Fibroblast of skin of back (primary cell): ENCODE data around the gene AGAP2.
A peak's percentile ranks its signal among the peaks of the same experiment; 100 is the strongest.

ENCODE experiments used
- DNase-seq: peaks from one replicate; pipeline ENCODE4 v3.0.0-alpha.2; 2013

AGAP2 gene

DNA sequence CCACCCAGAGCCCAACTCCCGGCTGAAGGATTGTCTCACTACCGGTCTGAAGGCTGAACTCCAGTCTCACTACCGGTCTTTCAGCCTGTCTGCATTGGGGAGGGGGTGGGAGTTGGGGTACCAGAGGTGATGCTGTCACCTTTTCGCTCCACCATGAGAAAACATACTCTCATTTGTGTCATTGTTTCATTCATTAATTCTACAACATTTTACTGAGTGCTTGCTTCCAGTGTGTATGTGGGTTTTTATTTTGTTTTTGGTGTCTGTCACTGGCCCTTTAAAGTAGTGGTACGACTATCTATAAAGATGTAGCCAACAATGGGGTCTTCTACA, 14.1 kb upstream of the AGAP2 start:
- no peak for DNase-seq

DNA sequence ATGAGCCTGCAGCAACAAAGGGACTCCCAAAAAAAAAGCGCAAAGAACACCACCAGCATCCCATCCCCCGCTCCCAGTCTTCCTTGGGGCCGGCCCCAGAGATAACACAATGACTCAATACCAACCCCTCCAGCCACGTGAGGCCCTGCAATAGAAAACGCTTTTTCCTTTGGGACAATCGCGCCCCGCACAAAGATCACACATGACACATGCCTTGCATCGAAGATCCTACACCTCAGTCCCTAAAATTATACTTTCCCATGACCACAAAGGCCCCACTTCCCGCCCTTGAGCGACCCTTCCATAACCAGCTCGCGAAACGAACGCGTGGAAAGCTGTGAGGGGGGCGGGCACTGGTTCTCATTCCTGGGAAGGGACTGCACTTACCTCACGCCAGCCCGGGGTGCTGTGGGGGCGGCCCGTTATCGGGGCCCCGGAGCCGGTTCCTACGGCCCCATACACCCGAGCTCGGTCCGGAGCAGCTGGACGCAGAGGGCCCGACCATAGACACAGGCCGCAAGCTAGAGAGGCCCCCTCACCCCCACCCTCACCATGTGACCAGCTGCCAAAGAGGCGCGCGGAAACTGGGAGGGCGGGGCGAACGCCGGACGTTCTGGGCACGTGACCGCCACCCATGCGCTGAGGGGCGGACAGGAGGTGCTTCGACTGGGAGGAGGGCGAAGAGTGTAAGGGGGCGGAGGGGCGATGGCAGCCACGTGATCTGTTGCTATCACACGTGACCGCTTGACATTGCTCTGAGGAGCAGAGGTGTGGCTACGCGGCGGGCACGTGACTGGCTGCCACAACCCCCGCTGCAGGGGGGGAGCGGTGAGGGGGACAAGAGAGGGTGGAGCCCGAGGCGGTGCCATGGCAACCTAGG, 13.5 kb upstream of the AGAP2 start, which contains the start of gene CDK4:
CDK4 (minus strand) TSS at position 523 of the 880 bp plus-strand sequence. CDS start 593 bp downstream, outside the sequence.
- DNase-seq, result peak; percentile 100

DNA sequence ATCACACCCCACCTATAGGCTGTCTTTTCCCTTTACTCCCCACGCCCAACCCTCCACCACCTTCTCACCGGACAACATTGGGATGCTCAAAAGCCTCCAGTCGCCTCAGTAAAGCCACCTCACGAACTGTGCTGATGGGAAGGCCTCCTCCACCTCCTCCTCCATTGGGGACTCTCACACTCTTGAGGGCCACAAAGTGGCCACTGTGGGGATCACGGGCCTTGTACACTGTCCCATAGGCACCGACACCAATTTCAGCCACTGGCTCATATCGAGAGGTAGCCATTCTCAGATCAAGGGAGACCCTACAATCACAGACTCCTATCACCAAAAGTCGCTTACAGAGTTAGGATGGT, 12.9 kb upstream of the AGAP2 start:
- no peak for DNase-seq

DNA sequence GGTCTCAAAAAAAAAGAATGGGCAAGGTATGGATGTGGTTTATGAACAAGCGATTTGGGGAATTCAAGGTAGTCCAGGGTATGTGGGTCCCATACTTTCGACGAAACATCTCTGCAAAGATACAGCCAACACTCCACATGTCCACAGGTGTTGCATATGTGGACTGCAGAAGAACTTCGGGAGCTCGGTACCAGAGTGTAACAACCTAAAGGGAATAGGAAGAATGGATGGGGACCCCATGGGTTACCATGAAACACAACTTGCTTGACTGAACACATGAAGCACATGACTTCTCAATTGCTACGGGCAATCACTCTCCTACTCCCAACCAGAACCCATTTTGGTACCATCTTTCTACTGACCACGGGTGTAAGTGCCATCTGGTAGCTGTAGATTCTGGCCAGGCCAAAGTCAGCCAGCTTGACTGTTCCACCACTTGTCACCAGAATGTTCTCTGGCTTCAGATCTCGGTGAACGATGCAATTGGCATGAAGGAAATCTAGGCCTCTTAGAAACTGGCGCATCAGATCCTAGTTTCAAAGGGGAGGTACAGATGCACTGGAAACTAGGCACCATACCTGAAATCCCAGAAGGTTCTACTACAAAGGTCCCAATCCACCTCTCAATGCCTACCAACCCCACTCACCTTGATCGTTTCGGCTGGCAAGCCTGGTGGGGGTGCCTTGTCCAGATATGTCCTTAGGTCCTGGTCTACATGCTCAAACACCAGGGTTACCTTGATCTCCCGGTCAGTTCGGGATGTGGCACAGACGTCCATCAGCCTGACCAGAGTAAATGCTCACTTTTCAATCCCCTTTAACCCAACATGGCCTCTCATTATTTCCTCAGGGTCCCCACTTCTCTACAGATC, 12.3 kb upstream of the AGAP2 start:
- no peak for DNase-seq

DNA sequence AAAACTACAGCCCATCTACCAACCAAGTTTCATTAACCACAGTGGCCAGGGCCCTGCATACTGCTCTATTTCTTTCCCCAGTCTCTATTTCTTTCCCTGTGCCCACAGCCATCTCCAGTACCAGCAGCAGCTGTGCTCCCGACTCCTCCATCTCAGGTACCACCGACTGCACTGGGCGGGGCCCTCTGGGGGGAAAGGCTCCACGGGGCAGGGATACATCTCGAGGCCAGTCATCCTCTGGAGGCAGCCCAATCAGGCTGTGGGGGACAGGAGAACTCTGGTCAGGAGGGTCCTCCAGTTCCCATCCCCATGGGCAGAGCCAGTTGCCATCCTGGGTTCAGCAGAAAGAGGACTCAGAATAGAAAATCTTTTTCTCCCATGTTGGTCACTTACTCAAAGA, 10.5 kb upstream of the AGAP2 start:
- no peak for DNase-seq

DNA sequence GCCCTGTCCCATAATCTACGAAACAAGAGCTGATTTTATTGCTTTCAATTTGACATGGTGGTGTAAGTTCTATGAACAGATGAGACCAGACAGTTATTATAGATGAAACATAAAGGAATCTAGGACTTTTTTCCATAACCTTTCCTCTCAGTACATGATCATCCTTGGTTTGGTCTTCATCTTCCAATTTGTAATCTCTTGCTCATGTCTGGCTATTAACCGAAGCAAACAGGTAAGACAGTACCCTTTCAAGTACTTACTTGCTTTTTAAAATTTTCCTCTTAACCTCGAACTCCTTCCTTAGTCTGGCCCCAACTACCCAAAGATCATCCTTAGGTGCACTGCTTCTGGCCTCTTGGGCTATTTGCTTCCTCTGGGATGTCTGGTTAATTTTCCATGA, 7.5 kb upstream of the AGAP2 start:
- DNase-seq, result no peak

DNA sequence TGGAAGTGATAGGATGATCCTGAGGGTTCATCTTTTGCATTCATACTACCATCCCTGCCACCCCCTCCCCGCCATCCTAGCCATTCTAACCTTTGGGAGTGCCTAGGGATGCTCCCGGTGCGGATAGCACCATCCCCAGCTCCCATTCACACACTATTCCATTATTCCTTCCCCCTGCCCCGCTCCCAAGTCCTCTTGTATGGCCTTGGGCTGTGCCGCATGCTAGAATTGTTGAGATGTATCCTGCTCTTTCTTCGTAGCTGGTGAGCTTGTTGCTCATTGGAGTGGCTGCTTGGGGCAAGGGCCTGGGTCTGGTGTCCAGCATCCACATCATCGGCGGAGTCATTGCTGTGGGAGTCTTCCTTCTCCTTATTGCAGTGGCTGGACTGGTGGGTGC, 6.9 kb upstream of the AGAP2 start:
- no peak for DNase-seq

DNA sequence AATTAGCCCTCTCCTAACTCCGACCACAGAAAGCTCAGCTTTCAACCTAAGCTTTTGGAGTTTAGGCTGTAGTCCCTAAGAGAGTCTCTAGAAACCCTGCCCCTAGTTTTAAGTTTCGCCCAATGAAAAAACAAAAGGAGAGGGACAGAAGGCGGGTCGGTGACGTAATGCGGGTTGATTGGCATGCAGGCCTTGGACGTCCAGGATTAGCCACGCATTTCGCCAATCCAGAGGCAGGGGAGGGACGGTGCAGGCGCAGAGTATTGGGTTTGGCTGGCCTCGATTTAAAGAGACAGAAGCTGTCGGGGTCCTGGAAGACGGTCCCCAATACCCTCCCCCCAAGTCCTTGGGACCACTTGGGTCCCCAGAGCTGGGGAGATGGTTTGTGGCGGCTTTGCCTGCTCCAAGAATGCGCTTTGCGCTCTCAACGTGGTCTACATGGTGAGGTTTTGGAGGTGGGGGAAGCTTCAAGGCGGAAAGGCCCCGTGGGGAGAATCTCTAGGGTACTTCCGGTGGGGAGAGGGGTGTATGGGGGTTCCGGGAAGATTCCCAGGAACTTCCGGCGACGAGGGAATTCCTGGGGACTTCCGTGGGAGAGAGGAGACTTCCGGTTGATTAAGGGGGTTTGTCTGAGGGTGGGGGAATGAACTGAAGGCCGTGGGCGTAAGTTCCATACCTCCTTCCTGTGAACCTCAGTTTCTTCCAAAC, 6.4 kb upstream of the AGAP2 start, which contains the start of gene TSPAN31:
TSPAN31 (plus strand) TSS at position 263 of the 708 bp plus-strand sequence; CDS start at position 379, 116 bp downstream.
- DNase-seq, result peak; percentile 99

DNA sequence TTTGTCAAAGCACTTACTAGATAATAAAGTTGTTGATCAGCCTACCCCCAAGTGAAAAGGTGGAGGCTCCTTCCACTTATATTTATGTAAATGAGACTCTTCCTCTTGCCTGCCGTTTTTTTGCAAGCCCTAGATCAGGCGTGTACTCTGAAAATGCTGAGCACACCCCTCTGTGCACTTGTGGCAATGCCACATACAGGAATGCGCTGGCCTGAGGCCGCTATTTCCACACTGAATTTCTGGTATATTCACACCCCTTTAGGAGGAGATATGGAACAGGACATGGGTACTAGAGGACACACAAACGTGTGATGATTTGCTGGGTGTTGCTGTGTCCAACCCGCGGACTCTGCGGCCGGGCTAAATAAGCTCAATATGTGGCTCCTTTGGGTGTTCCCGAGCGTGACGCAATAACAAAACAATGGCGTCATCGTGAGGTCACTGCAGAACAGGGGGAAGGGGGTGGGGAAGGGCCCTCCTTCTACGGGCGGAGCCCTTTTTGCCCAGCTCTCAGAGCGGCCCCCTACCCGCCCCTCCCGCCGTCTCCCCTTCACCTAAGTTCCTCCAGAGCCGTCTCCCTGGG, 5.7 kb upstream of the AGAP2 start:
- no peak for DNase-seq

DNA sequence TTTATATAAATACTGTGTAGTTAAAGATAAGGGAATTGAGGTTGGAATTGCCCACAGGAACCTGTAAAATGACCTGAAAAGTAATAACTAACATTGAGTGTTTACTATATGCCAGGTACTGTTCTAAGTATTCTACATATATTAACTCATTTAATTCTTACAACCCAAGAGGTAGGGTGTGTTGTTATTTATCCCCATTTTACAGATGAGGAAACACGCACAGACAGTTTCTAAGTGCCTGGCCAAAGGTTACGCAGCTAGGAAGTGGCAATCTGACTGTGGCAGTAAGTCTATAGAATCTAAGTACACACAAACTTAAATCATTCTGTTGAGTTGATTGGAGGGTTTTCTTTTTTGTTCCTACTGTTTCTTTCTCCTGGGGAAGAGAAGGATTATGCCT, 5.2 kb upstream of the AGAP2 start:
- no peak for DNase-seq

DNA sequence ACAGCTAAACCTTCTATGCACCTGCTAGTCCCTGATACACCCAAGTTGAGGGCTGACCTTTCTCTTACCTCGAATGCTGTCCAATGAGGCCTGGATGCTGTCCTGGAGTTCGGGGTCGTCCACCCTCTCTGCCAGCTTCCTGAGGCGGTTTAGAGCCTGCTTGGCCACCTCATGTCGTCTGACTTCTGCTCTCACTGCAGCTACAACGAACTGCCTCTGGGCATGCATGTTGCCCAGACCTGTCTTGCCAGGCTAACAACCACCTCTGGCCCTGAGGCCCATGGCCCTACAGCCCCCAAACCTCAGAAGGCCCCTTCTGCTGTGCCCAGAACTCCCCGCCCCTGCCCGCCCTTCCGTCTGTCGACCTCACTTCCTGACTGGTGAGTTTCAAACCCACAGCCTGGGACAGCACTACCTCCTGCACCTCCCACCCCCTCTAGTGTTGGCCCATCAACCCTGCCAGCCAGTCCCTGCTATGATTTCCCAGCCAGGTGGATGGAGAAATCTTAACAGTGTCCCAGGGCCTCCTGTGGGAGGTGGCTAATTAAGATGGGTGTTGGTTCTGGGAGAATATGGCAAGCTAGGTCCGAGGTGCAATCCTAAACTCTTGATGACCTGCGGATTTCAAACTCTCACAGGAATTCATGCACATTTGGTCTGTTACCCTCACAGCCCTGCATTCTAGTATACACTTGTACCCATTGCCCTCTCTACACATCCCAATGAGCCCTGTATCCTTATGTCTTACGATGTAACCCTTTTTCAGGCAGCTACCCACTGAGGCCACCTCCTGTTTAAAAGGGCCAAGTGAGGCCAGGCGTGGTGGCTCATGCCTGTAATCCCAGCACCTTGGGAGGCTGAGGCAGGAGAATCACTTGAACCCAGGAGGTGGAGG, 3.5 kb upstream of the AGAP2 start:
- DNase-seq, result no peak

DNA sequence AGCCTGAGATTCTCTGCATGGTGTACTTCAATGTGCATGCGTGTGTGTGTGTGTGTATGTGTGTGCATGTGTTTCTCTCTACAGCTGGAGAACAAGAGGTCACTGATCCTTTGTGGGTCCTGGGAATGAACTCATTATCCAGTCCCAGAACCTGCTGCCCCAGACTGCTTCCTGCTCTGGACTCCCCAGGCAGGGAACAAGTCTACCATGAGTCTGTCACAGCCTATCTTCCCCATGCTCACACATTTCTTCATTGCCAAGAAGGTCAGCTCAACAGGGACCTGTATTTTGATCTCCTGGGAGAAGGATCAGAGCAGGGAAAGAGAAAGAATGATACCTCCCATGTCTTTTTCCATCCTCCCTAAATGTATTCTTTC, 2.9 kb upstream of the AGAP2 start:
- DNase-seq, result no peak

DNA sequence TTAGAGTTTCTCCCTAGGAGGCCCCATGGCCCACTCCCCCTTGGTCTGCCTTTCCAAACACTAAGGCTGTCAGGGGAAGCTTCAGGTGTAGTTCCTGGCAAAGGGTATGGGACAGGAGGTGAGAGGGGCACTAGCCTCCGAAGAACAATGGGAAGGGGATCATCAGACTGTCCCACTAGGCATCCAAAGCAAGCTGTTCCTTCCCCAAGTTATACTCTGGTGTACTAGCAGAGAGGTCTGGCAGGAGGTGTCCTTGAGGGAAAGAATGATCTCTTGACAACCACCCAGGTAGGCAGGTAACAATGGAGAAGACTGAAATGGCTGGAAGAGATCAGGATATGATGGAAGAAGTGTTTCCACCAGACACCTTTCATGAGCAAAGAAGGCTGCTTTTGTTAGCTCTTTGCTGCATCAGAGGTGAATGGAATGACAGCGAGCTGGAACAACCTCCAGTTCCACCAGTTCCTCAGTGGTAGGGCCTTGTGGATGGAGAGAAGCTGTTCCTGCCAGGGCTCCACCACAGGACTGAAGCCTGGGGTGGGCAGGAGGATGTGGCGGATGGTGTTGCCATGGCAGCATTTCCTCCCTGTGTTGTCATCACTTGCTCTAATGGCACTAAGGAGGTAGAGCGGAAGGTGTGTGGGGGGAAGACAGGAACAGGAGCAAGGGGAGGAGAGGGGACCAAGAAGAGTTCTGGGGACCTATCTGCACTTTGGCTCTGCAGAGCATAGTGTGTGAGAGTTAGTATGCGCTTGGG, 2.3 kb upstream of the AGAP2 start:
- no peak for DNase-seq

DNA sequence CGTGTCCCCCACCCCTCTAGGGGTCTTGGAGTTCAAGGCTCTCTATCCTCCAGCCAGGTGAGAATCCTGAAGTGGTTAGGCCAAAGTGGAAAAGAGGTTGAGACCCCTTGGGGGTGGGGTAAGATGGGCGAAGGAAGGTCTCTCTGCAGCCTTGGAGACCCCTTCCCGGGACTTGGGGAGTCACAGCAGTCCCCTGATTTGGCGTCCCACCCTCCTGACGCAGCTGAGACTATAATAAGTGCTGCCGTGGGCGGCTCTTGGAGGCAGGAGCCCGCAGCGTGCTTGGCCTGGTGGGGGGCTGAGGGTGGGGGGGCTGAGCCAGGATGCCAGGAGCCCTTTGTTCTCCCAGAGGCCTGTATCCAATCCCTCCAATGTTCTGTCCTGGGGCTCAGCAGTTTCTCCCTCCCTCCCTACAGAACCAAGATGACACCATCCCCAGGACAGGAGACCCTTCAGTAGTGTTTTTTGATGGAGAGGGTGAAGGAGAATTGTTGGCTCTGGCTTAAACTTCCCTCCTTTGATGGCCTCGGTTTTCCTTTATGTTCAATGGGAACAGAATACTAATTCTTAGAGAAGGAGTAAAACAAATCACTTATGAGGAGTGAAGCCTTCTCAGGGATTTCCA, 1.5 kb upstream of the AGAP2 start:
- no peak for DNase-seq

DNA sequence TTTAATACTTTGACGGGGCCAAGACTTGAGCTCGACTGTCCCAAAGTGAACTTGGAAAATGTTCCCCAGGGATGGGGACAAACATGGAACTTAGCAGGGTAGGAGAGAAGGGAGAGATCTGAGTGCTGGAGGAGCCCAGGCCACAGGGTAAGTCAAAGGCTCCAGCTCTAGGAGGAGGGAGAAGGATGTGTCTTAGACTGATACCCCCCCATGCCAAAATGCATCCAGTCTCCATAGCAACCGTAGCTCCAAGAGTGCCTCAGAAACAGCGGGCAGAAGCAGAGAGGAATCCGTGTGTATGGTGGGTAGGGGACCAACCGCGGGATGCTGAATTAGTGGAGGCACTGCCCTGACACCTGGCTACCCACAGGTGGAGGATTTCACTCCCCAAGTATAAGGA, 845 bp upstream of the AGAP2 start:
- DNase-seq, result no peak

DNA sequence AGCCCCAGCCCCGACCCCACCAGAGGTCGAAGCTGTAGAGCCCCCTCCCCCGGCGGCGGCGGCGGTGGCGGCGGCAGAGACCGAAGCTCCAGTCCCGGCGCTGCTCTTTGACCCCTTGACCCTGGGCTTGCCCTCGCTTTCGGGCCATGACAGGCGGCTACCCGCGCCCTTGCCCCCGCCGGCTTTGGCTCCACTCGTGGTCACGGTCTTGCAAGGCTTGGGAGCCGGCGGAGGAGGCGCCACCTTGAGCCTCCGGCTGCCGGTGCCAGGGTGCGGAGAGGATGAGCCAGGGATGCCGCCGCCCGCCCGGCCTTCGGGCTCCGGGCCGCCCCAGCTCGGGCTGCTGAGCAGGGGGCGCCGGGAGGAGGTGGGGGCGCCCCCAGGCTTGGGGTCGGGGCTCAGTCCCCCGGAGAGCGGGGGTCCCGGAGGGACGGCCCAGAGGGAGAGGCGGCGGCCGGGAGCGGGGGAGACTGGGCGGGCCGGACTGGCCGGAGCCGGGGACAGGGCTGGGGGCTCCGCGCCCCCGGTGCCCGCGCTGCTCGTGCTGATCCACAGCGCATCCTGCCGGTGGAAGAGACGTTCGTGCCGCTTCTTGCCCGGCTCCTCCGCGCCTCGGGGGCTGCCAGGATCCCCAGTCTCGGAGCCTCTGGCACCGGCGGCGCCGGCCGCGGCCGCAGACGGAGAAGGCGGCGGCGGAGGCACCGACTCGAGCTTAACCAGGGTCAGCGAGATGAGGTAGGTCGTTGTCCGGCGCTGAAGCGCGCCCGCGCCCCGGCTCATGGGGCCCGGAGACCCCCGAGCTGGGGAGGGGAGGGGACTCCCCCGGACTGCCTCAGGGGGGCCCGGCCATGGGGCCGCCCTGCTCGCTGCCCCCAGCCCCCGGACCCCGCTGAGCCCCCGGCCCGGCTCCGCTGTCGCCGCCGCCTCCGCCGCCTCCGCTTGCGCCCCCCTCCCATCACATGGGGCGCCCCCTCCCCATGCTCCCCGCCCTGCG, 778 bp downstream of the AGAP2 start:
- peak; percentile 19 for DNase-seq

DNA sequence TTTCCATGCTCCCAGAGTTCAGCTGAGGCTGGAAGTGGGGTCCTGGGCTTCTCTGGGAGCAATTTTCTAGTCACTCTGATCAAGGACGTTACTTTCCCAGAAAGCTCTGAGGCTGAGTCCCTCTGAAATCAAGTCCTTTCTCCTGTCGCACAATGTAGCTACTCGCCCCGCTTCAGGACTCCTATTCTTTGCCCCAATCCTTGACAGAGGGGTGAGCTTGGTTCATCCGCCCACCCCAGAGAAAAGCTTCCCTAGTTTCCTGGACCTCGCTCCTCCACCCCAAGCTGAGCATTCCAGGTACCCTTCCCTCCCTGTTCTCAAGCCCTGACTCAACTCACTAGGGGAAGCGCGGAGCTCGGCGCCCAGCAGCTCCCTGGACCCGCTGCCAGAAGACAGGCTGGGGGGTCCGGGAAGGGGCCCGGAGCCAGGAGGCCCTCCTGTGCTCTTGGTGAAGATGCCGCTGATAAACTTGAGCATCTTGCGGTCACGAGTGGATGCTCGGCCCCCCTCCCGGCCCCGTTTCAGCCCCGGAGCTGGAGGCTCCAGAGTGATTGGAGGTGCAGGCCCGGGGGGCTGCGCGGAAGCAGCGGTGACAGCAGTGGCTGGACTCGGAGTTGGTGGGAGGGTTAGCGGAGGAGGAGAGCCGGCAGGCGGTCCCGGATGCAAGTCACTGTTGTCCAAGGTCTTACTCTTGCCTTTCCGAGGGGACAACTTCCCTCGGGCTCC, 1.6 kb downstream of the AGAP2 start:
- no peak for DNase-seq
